Measurements from ENCODE around the gene SAPCD1.
"Not testable (repeated sequence)": the region's sequence is repeated elsewhere in the genome, so short reads cannot be mapped to it uniquely, and the experiment has no call there.

The SAPCD1 gene

GRCh38 chr6:31794866-31795615, 32.6 kb downstream of the SAPCD1 start:
- no peak for TF ChIP-seq POLR2A (IDR thresholded peaks at IDR 0.05; ENCODE audit: low read depth, low read length)
- TF ChIP-seq SPI1 (IDR thresholded peaks at IDR 0.05; ENCODE audit: low read depth, low read length), result no peak
- TF ChIP-seq POLR2AphosphoS5 (IDR thresholded peaks at IDR 0.05; ENCODE audit: low read depth, low read length), result no peak
- no peak for TF ChIP-seq POU2F2 (IDR thresholded peaks at IDR 0.05; ENCODE audit: low read depth, low read length)
- no peak for TF ChIP-seq PAX5 (IDR thresholded peaks at IDR 0.05; ENCODE audit: insufficient read depth, low read length, severe bottlenecking)
- TF ChIP-seq TAF1 (IDR thresholded peaks at IDR 0.05; ENCODE audit: low read depth, low read length), result no peak
- FAIRE-seq, result no peak
- DNase-seq (ENCODE audit: insufficient read length, low spot score), result peak; percentile 57

DNA sequence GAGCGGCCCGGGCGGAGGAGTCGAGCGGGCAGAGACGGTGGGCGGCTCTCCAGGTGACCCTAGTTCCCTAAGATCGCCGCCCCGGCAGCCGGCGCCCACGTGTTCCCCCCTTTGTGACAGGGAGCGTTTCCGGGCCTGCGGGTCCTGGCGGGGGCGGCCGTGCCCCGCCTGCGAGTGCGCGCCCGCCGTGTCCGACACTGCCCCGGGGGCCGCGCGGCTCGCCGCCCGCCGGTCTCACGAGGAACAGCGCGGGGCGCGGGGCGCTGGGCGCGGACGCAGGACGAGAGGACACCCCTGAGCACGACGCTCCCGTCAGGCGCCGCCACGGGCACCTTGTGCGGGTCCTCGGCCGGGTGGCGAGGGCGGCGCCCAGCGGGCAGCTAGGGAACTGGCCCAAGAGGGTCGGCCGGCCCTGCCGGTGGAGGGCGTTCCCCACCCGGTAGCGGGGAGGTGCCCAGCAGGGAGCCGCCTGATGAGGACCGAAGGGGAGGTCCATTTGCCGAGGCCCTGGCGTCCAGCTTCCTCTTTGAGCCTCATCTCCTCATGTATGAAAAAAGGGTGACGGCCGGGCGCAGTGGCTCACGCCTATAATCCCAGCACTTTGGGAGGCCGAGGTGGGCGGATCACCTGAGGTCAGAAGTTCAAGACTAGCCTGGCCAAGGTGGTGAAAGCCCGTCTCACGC, 33.3 kb downstream of the SAPCD1 start, which contains the start of gene VARS1:
Gene VARS1 (minus strand): TSS at position 137 of the 683 bp plus-strand sequence. CDS start 535 bp downstream, outside the sequence.
- no peak for TF ChIP-seq POLR2A (IDR thresholded peaks at IDR 0.05; ENCODE audit: low read depth, low read length)
- TF ChIP-seq PAX5 (IDR thresholded peaks at IDR 0.05; ENCODE audit: insufficient read depth, low read length, severe bottlenecking), result no peak
- peak; percentile 29; the same call in 1 of the 2 replicates for TF ChIP-seq SPI1 (IDR thresholded peaks at IDR 0.05; ENCODE audit: low read depth, low read length)
- no peak for TF ChIP-seq POU2F2 (IDR thresholded peaks at IDR 0.05; ENCODE audit: low read depth, low read length)
- TF ChIP-seq TAF1 (IDR thresholded peaks at IDR 0.05; ENCODE audit: low read depth, low read length), result peak; percentile 67
- TF ChIP-seq POLR2AphosphoS5 (IDR thresholded peaks at IDR 0.05; ENCODE audit: low read depth, low read length), result no peak
- FAIRE-seq (peak; percentile 87), DNase-seq (ENCODE audit: insufficient read length, low spot score) (peak; percentile 93)

DNA sequence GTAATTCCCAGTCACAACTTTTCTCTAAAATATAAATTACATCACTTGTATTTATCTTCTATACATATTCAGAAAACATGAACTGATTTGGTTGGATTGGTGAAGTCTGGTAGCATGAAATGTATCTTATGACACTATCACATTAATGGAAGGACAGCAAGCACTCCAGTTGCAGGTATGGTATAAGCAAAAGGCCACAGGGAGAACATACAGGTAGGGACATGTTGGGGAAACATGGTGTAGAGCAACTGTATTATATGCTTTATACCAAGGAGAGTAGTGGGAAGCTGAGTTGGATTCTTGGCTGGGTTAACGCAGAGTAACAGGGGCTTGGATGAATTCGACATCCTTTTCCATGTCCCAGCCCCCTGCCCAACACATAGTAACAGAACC, 34.5 kb downstream of the SAPCD1 start:
- no peak for DNase-seq (ENCODE audit: insufficient read length, low spot score)
- FAIRE-seq, result no peak
- no peak for TF ChIP-seq SPI1 (IDR thresholded peaks at IDR 0.05; ENCODE audit: low read depth, low read length)
- TF ChIP-seq PAX5 (IDR thresholded peaks at IDR 0.05; ENCODE audit: insufficient read depth, low read length, severe bottlenecking), result no peak
- TF ChIP-seq POLR2AphosphoS5 (IDR thresholded peaks at IDR 0.05; ENCODE audit: low read depth, low read length), result no peak
- TF ChIP-seq POU2F2 (IDR thresholded peaks at IDR 0.05; ENCODE audit: low read depth, low read length), result no peak
- TF ChIP-seq TAF1 (IDR thresholded peaks at IDR 0.05; ENCODE audit: low read depth, low read length), result no peak
- no peak for TF ChIP-seq POLR2A (IDR thresholded peaks at IDR 0.05; ENCODE audit: low read depth, low read length)

- DNase-seq (ENCODE audit: insufficient read length, low spot score) (no peak), FAIRE-seq (no peak)
- TF ChIP-seq POLR2AphosphoS5 (IDR thresholded peaks at IDR 0.05; ENCODE audit: low read depth, low read length) (no peak), SPI1 (IDR thresholded peaks at IDR 0.05; ENCODE audit: low read depth, low read length) (no peak), POU2F2 (IDR thresholded peaks at IDR 0.05; ENCODE audit: low read depth, low read length) (no peak), POLR2A (IDR thresholded peaks at IDR 0.05; ENCODE audit: low read depth, low read length) (no peak), PAX5 (IDR thresholded peaks at IDR 0.05; ENCODE audit: insufficient read depth, low read length, severe bottlenecking) (no peak), TAF1 (IDR thresholded peaks at IDR 0.05; ENCODE audit: low read depth, low read length) (no peak)
These were observed 35.1 kb downstream of the SAPCD1 start for GRCh38 chr6:31797588-31797987.

- TF ChIP-seq PAX5 (IDR thresholded peaks at IDR 0.05; ENCODE audit: insufficient read depth, low read length, severe bottlenecking) (no peak), POLR2AphosphoS5 (IDR thresholded peaks at IDR 0.05; ENCODE audit: low read depth, low read length) (no peak), SPI1 (IDR thresholded peaks at IDR 0.05; ENCODE audit: low read depth, low read length) (no peak), POLR2A (IDR thresholded peaks at IDR 0.05; ENCODE audit: low read depth, low read length) (no peak), TAF1 (IDR thresholded peaks at IDR 0.05; ENCODE audit: low read depth, low read length) (no peak), POU2F2 (IDR thresholded peaks at IDR 0.05; ENCODE audit: low read depth, low read length) (no peak)
- FAIRE-seq (no peak), DNase-seq (ENCODE audit: insufficient read length, low spot score) (no peak)
These were observed 37.3 kb downstream of the SAPCD1 start for GRCh38 chr6:31799781-31800180.

DNA sequence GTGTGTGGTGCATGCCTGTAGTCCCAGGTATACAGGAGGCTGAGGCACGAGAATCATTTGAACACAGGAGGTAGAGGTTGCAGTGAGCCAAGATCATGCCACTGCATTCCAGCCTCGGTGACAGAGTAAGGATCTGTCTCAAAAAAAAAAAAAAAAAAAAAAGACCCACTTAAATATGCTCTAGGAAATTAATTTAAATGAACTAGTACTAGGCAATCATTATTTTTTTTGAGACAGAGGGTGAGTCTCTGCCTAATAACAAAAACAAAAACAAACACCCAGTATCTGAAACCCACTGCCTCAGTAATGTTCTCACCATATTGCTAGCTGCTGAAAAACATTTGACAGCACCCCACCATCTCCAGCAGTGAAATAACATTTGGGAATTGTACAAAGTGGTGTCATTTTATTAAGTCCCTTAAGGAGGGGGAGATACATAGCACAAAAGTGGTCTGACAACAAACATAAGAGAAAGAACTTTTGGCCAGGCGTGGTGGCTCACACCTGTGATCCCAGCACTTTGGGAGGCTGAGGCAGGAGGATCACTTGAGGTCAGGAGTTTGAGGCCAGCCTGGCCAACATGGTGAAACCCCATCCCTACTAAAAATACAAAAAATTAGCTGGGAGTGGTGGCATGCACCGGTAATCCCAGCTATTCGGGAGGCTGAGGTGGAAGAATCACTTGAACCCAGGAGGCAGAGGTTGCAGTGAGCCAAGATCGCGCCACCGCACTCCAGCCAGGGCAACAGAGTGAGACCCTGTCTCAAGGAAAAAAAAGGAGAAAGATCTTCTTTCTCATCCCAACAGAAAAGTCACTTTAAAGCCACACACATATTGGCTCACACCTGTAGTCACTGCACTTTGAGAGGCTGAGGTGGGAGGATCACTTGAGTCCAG, 38.8 kb downstream of the SAPCD1 start:
- not testable (repeated sequence) for FAIRE-seq; DNase-seq (ENCODE audit: insufficient read length, low spot score)

DNA sequence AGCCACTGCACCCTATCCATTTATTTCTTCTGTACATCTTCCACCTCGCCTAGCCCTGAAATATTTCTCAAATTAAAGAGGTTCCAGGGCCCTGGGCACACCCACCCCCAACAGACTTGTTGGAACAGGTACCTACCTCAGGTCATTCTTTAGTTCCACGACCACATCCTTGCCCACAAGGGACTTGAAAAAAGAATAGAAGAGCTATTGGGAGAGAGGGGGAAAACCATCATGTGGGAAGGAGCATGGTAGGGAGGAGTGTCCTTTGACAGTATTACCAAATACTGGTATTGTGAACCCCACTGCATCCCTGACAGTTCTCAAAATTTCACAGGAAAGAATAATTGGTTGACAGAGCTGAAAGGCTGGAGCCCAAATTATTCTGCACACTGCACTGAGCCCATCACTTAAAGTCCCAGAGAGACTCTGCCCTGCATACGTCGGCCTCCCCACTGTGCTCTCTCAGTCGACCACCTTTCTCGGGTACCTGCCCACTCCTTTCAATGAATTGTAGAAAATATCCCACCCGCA, 43.5 kb downstream of the SAPCD1 start:
- TF ChIP-seq POLR2A (IDR thresholded peaks at IDR 0.05; ENCODE audit: low read depth, low read length), result no peak
- TF ChIP-seq PAX5 (IDR thresholded peaks at IDR 0.05; ENCODE audit: insufficient read depth, low read length, severe bottlenecking), result no peak
- no peak for TF ChIP-seq SPI1 (IDR thresholded peaks at IDR 0.05; ENCODE audit: low read depth, low read length)
- no peak for TF ChIP-seq TAF1 (IDR thresholded peaks at IDR 0.05; ENCODE audit: low read depth, low read length)
- TF ChIP-seq POU2F2 (IDR thresholded peaks at IDR 0.05; ENCODE audit: low read depth, low read length), result no peak
- no peak for TF ChIP-seq POLR2AphosphoS5 (IDR thresholded peaks at IDR 0.05; ENCODE audit: low read depth, low read length)
- no peak for FAIRE-seq
- no peak for DNase-seq (ENCODE audit: insufficient read length, low spot score)

- DNase-seq (ENCODE audit: insufficient read length, low spot score) (peak; percentile 100), FAIRE-seq (peak; percentile 96)
- TF ChIP-seq PAX5 (IDR thresholded peaks at IDR 0.05; ENCODE audit: insufficient read depth, low read length, severe bottlenecking) (peak; percentile 7), POLR2A (IDR thresholded peaks at IDR 0.05; ENCODE audit: low read depth, low read length) (peak; percentile 91), POU2F2 (IDR thresholded peaks at IDR 0.05; ENCODE audit: low read depth, low read length) (peak; percentile 57; the same call in 1 of the 2 replicates), POLR2AphosphoS5 (IDR thresholded peaks at IDR 0.05; ENCODE audit: low read depth, low read length) (peak; percentile 92), SPI1 (IDR thresholded peaks at IDR 0.05; ENCODE audit: low read depth, low read length) (peak; percentile 93), TAF1 (IDR thresholded peaks at IDR 0.05; ENCODE audit: low read depth, low read length) (peak; percentile 67)
These were observed 44.2 kb downstream of the SAPCD1 start, which contains the start of gene LSM2 for GRCh38 chr6:31806470-31807272. TSS of gene LSM2 (minus strand) at chr6:31806966. CDS start at chr6:31806757, 209 bp downstream.

GRCh38 chr6:31808599-31808998, 46.1 kb downstream of the SAPCD1 start:
- not testable (repeated sequence) for FAIRE-seq; DNase-seq (ENCODE audit: insufficient read length, low spot score)

Measured in GM12891 (cell line).